ENCODE results near the gene SETD2.

Gene SETD2

DNA sequence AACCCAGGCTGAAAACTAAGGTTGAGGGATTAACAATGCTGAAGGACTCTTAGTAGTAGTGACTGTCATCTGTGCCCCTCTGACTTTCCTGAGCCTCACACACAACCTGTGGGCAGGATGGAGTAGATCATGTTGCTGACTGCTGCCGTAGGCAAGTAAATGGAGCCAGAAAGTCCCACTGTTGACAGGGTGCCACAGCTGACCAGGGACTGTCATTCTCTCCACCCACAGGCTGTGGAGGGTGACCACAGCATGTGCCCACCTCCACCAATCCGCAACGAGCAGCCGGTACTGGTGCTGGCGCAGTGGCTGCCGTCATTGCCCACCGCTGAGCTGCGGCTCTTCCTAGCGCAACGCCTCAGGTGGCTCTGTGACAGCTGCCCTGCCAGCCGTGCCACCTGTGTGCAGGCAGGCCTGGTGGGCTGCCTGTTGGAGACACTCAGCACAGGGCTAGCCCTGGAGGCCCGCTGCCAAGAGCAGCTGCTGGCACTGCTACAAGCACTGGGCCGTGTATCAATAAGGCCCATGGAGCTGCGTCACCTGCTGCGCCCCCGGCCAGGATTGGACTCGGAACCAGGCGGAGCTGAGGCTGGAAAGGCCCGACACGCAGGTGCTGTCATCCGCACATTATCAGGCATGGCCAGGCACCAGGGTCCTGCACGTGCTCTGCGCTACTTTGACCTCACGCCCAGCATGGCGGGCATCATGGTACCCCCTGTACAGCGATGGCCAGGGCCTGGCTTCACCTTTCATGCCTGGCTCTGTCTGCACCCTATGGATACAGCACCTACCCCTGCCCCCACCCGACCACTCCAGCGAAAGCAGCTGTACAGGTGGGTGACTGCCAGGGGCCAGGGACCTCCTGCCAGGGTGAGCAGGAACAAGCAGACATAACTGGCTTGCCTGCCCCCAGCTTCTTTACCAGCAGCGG is 168.8 kb downstream of the SETD2 start:
- no peak for DNase-seq

DNA sequence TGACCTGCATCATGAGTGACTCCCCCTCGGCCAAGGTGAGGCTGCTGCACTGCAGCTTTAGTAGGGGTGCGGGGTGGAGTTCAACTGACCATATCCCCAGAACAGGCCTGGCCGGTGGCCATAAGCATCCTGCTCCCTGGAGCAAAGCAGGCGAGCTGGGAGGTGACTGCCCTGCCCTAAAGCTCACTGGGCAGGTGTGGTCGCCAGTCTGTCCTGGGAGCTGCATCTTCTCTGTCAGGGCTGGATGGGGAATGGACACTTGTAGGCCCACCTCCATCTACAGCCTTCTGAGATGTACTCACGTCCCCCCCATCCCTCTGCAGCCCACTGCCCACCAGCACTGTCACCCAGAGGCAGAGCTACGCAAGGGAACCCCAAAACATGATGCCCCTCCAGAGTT is 169.9 kb downstream of the SETD2 start:
- no peak for DNase-seq

DNA sequence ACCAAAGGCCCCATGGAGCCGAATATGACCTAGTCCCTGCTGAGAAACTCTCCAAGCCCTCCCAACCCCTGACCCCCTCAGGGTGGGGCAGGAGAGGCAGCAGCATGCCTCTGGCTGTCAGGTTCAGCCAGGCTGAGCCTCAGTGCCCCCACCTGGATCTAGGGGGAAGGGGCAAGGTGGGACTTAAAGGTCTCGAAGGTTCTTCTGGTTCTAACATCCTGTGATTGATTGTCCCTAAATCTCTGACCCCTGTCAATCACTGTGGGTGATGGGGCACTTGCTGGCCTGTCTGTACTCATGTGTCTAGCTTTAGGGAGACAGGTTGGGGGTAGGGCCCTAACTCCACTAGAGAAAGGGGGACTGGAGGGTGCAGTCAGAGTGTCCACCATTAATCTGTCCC is 170.6 kb downstream of the SETD2 start:
- DNase-seq: no peak

DNA sequence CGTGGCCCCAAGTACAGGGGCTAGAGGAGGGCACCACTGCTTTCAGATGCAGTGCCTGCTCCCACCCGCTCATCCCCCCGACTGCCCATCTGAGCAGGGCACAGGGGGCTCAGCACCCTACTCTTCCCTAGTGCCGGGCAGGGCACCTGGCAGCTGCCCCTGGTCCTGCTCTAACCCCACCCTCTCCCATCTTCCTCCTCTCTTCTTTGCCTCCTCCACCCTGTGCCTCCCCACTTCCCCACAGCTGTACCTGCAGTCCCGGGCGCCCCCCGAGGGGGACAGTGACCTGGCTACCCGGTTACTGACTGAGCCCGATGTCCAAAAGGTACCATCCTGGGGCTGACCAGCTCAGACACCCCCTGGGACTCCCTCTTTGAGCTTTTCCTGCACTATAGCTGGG is 171.7 kb downstream of the SETD2 start:
- DNase-seq: no peak

DNA sequence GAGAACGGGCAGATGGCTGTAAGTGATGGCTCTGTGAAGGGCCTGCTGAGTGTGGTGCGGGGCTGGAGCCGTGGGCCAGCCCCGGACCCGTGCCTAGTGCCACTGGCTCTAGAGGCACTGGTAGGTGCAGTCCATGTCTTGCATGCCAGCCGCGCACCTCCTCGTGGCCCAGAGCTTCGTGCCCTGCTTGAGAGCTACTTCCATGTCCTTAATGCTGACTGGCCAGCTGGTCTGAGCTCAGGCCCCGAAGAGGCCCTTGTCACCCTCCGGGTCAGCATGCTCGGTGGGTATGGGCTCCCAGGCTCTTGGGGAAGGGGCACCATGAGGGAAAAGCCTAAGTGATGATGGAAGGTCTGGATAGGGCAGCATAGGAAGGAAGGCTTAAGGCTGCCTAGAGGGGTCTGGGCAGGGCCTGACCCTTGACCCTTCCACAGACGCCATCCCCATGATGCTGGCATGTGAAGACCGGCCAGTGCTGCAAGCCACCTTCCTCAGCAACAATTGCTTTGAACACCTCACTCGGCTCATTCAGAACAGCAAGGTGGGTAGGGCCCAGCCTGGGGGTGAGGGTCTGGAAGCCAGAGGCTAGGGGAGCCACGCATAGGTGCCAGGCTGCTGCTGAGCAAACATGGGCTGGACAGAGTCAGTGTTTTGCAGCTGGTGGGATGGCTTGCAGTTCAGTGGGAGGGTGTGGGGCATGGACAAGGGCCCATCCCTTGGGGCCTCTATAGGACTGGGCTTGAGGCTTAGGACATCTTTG is 172.3 kb downstream of the SETD2 start:
- no peak for DNase-seq

DNA sequence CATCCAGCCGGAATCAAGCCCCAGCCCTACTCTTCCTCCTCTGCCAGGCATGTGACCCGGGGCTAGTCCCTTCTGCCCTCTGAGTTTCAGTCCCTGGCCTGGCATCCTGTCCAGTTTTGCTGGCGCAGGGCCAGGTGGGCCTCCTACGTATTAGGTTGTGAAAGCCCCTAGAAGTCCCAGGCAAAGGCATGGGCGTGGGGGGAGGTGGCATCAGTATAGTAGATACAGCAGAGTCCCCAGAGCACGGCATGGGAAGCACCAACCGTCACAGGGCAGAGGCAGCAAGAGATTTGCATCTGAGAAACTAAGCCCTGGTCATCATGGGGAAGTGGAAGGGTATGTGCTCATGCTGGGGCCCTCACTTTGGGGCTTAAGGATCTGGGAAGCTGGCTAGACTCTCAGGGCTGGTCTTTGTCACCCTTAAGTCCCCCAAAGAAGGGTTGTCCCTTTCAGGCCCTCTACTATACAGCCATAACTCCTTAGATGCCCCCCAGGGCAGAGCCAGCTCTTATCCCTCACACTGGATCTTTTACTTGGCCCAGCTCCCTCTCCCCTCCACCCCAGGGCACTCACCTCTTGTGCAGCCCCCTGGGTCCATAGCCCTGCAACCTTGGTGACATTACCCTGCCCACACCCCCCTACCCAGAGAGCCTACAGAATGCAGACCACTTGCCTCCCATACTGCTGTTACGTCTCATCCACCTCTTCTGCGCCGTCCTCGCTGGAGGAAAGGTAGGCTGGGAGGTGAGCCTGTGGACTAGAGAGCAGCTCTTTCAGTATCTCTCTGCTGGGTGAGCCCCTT is 173.1 kb downstream of the SETD2 start:
- DNase-seq: no peak

DNA sequence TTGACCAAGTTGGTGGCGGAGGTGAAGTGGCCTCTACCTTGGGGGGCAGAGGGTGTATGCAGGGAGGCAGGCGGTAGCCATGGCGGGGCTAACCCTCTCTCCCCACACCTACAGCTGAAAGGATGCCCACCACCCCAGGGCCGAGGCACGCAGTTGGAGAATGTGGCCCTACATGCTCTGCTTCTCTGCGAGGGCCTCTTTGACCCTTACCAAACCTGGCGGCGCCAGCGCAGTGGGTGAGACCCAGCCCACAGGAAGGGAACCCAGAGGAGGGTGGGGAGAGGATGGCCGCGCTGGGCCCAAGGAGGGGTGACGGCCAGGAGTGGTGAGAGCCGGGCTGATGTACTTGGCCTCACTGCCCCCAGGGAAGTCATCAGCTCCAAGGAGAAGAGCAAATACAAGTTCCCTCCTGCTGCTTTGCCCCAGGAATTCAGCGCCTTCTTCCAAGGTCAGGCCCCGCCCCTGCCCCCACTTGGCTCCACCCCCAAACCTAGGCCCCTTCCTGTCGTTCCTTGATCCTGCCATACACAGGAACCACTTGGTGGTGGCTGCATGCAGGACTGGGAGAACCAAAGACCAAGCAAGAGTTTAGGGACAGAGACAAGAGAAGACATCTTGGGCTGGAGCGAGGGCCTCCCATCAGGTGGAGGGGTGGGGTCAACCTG is 174.6 kb downstream of the SETD2 start:
- no peak for DNase-seq

DNA sequence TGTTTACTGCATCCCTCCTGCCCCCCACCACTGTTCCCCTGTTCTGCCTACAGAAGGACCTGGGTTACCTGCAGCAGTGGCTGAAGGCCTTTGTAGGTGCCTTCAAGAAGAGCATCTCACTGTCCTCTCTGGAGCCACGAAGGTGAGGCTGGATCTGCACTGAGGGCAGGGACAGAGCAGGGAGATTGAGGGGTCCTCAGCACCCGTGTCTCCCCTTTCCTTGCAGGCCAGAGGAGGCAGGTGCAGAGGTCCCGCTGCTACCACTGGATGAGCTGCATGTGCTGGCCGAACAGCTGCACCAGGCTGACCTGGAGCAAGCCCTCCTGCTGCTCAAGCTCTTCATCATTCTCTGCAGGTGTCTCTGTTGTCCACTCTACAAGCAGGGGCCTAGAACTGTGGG is 175.3 kb downstream of the SETD2 start:
- no peak for DNase-seq

DNA sequence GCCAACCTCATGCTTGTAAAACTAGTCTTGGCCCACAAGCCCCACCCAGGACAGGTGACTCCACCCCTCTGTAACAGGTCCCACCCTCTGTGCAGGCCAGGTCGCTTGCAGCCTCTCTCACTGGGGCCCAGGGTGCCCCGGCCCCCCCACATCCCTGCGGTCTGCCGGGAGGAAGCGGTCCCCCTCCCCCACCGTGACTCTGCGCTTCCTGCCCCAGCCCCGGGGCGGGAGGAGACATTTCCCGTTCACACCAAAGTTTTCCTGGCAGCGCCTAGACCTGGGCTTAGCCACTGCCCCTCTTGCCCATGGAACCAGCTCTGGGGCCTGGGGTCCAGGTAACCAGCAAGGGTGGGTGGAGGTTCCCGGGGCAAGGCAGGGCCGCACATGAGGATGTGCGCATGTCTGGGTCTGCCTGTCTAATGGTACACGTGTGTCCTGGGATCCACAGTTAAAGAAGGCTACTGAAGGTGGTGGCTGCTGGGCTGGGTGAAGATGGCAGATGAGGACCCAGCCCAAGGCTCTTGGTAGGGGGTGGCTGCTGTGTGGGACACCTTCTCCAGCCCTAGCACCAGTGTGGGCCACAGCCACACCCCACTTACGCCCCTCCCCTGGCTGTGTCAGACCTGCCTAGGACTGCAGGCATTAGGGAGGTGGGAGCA is 176.0 kb downstream of the SETD2 start:
- DNase-seq: no peak

DNA sequence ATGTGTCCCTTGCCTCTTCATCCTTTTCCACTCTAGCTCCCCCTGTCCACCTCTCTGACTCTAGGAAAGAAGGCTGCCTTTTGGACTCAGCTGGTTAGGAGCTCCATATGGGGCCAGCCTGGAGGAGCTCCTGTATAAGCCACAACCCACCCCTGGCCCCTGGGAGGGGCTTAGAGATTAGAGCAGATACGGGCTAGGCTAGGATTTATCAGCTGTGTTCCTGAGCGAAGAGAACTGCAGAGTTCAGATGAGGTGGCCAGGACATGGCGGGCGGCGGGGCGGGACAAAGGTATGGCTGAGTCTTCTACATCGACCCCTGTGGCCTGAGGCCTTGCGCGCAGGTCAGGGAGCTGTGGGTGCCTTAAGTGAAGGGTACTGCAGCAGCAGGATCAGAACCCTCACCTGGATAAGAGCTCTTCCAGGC is 176.6 kb downstream of the SETD2 start:
- no peak for DNase-seq

DNA sequence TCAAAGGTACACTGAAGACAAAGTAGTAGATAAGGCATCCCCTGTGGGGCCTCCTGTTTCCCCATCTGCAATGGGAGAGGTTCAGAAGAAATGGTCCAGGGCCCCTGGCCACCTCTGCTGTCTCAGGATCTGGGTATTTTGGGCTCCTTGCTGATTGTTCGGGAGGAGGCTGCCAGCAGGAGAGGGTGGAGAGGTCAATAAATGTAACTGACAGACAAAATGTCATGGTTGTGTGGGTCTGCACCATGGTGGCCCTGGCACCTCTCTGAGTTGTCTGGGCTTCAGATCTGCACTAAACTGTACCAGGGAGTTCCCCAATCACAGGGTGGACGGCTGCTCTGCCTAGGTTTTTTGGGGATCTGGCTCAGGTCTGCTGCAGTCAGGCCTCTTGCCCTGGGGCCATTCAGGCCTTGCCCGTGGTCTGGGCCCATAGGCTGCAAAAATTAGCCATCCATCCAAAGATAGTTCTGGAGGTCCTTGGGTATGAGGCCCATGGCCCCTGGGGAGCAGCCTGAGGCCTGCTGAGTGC is 177.1 kb downstream of the SETD2 start:
- no peak for DNase-seq

DNA sequence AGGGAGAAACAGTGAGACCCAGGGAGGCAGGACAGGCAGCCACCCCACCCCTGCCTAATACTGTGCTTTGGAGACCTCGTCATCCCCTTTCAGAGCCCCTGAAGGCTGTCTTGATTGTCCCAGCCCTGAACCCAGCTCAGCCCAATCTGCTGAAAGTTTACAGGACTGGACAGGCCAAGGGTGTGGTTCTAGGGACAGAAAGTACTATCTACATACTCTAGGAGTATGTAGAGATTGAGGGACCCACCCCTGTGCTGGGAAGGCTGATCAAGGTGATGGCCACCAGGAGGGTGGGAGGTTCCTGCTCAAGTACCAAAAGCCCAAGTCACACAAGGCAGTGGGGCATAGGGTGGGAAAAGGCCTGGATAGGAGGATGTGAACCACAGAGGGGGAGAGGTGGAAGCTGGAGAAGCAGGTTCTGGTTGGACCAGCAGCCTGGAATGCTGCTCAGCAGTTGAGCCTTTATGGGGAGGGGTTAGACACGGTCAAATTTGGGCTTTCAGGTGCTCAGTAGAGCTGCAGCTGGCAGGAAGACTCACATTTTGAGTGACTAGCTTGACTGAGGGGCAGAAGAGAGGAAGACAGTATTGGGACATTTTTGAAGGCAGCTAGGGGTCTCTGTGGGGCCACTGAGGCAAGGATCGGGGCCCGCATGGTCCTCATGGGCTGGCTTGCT is 177.7 kb downstream of the SETD2 start:
- DNase-seq: no peak

DNA sequence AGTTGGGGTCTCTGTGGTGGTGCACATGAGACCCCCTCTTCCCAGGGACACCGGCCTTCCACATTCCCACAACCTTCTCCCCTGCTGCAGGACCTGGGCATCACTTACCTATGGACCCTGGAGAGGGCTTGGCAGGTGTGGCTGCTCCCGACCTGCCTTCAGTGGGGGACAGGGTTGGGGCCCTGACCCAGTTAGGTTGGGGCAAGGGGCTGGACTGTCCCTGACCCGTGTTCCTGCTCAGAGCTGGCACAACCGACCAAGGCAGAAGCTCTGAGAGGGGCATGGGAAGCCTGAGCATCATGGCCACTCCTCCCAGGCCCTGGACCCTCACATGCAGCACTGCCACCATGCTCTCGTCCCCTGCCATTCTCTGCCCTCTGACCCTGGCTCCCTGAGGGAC is 178.3 kb downstream of the SETD2 start:
- DNase-seq: no peak

DNA sequence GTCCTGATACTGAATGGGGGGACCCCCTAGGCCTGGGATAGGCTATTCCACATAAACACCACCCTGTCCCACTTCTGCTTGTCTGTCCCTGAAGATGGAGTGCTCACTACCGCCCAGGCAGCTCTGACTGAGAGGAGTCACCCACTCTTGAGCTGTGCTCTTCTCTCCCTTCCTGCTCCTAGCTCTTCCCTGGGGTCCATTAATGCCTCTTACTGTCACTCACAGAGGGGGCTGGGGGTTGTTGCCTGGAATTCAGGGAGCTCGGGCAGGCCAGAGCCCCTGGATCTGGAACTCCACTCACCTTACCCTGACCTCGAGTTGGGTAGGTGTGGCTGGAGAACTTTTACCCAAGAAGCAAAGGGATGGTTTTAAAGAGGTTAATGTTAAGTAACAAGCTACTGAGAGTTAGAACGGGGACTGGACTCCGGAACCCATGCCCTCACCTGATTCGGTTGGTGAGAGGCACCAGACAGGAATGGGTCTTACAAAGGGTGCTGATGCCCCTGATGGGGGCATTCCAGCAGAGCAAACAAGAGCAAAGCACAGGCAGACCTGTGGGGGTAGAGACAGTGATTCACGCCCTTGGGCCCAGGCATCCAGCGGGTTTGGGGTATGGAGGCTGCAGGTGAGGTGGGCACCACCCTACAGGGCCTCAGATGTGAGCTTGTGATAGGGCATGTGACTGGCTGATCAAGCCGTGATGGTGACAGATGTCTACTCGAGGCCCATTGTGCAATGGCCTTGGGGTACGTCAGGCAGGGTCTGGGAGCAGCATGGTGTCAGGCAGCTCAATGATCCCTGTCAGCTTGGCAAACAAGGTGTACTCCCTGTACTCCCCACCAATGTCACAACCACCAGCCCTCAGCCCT is 179.1 kb downstream of the SETD2 start:
- DNase-seq: no peak

DNA sequence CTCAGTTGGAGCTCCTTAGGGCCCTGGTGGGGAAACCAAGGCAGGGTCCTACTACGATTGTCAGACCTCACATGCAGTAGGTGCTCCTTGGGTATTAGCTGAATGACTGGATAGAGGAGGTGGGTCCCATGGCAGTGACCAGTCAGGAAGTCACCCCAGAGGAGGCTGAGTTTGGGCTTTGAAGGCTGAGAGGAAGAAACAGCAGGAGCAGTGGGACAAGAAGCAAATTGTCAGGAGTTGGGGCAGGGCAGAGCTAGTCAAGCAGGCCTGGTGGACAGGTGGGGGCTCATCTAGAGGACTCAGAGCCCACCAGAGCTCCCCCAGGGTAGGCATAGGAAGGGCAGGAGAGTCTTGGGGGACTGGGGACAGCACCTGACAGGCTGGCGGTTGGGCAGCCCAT is 181.4 kb downstream of the SETD2 start:
- no peak for DNase-seq

DNA sequence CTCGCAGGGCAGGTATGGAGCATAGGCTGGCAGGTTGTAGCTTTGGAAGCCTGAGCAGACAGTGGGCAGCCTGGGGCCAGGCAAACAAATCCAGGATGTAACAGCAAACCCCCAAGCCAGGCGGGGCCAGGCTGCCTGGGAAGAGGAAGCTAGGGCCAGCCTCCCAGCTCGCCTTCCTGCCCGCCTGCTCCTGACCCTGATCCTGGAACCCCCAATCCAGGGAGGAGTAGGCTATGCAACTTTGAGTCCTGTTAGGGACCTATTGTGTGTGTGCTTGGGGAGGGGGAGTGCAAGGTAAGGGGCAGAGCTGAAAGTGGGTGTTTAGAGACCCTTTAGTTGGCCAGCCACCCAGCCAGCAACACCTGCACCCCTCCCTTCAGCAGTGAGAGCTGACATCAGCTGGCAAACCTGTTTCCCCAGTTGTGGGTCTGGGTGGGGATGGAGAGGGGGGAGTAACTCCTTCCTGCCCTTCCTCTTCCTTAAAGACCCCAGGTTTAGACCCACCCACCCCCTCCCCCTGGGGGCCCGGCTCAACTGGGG is 181.9 kb downstream of the SETD2 start:
- no peak for DNase-seq

DNA sequence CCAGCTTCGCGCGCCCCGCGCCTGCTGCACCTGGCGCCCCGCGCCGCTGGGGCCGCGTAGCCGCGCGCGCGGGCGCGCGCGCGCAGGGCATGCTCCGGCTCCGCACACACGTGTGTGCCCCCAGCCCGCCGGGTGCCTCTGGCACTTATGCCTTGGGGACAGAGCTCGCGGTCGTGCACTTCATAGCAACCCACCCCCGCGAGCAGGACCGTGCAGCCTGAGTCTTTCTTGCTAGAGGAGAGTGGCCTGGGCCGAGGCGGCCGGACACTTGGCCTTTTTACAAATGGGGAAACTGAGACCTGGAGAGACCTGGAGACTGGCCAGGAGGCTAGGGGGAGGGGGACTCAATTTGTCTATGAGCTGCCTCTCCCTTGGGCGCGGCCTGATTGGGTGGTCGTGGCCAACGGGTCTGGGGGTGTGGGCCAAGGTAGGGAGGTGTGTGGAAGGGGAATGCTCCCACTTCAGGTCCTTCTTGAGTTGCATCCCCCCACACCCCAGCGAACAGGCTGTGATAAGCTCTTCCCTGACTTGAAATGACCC is 183.9 kb downstream of the SETD2 start:
- DNase-seq: no peak

DNA sequence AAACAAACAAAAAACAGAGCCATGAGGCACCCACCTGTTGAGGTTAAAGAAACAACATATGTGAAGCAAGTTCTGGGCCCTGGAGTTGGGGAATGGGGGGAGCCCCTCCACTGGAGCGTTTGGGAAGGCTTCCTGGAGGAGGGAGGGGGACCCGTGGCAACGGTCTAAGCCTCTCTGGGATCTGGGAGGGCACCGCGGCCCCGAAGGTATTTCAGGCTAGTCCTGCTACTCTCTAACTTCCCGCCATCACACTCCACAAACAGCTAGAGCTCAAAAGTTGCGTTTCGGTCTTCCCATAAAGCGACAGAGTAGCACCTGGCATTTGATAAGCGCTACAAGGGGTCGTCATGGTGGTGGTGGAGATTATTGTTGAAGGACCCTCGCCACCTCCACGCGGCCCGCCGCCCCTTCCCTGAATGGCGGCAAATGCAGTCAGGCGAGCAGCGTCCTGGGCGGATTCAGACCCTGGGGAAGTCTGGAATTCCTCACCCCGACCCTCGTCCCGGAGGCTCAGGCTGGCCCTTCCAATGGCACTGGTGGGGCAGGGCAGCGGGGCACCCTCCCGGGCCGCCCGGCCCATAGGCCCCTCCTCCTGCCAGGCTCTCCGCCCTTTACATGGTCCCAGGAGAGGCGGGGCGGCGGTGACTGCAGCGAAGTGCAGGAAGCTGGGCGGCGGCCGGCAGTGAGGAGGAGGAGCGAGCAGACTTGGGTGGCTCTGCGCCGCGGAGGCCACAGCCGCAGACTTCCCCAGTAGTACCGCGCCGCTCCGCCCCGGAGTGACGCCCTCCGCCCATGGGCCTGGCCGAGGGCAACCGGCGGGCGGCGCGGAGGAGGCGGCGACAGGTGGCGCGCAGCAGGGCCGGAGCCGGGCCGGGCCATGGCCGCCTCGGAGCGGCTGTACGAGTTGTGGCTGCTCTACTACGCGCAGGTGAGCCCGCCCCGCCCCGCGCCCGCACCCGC is 184.6 kb downstream of the SETD2 start, which contains the start of gene NBEAL2:
Gene NBEAL2 (plus strand): TSS at position 682 of the 960 bp plus-strand sequence. CDS start 196 bp downstream, at position 878.
- peak; percentile 35 for DNase-seq
